Psoas muscle (tissue), 8 donors: ENCODE measurements around the gene SLC39A1. TPM values are rescaled to one million over a fixed set of nuclear protein-coding genes. Genes with fewer than 3 reads are reported as not detected.
"Not testable (repeated sequence)": the region's sequence is repeated elsewhere in the genome, so short reads cannot be mapped to it uniquely, and the experiment has no call there.

Experiments used
- ATAC-seq, 4 donors: fragments of 200-7000 bp; cut with Tn5 transposase; one replicate each; pipeline ENCODE4 v1.9.1; 2020; ENCODE audit warnings: moderate library complexity in 3 of 4, mild to moderate bottlenecking in 2 of 4
- DNase-seq, 2 donors: peaks; one replicate each; pipeline ENCODE4 v3.0.0-alpha.2; 2020
- H3K27ac ChIP-seq: fragments of 200-600 bp; one replicate; pipeline ENCODE4 v1.8.0; 2022
- H3K27me3 ChIP-seq, 3 donors: fragments of 200-600 bp in 1 of 3; one replicate each; pipeline versions ENCODE4 v1.6.1 to v1.8.0; 2013 to 2022; ENCODE audit warnings: low read length in 2 of 3, mild to moderate bottlenecking in 2 of 3, moderate library complexity in 1 of 3; ENCODE audit not compliant: insufficient read depth in 3 of 3
- H3K36me3 ChIP-seq, 2 donors: fragments of 200-600 bp in 1 of 2; one replicate each; pipeline versions ENCODE4 v1.6.1 to v1.8.0; 2013 to 2022; ENCODE audit warnings: low read depth in 1 of 2, mild to moderate bottlenecking in 1 of 2, moderate library complexity in 1 of 2; ENCODE audit not compliant: insufficient read depth in 1 of 2
- H3K4me1 ChIP-seq: fragments of 200-600 bp; one replicate; pipeline ENCODE4 v1.8.0; 2022
- H3K4me3 ChIP-seq: fragments of 200-600 bp; one replicate; pipeline ENCODE4 v1.8.0; 2022; ENCODE audit warnings: mild to moderate bottlenecking
- H3K9me3 ChIP-seq: fragments of 200-600 bp; one replicate; pipeline ENCODE4 v1.8.0; 2022
- WGBS, 3 donors: extraction: QIAGEN DNeasy Blood & Tissue Kit; methylation state at CpG; one replicate each; pipeline versions ENCODE4 v1.1.6 to v1.1.7; 2013; 5-methylcytosine and 5-hydroxymethylcytosine counted together
- intact Hi-C, 2 donors: fragments of 100-400 bp; cut with DNase I; formaldehyde crosslinking; loops; one replicate each; pipeline versions ENCODE4 v1.11.0 to v1.14.2; 2022
- polyA plus RNA-seq, 3 donors: library from polyadenylated mRNA; stranded (reverse); fragments of 200-250 nt; gene quantifications; one replicate each; pipeline ENCODE4 v1.2.3, GENCODE V29; 2013
- total RNA-seq, 4 donors: library from RNA; stranded (reverse); fragmentation: NEBNext Ultra II Directional in 2 of 4; extraction: Animal tissue kit (Norgen Biotek cat#: 25700) in 2 of 4; gene quantifications; one replicate each; pipeline versions ENCODE4 v1.2.1 to v1.2.4, GENCODE V29; 2021 to 2023
- TF ChIP-seq, protein P1 (sequence below): fragments of 200-600 bp; IDR thresholded peaks from one replicate; pipeline ENCODE4 v1.8.0; 2022; ENCODE audit warnings: antibody characterized with exemption
- donor health status: healthy with polysubstance abuse.
- donor health status: DM: no; HTN: no; CAD: no; lungs with moderate emphysema.
- donor health status: Bipolar disorder and iron deficiency.
- donor health status: healthy.
- donor health status: DM: yes; HTN: yes; CAD: no.
- donor health status: DM: no; HTN: no; CAD: no.
- donor health status: DM: no; HTN: no; CAD: no.
- donor health status: DM: yes; HTN: yes; CAD: no.

The SLC39A1 gene
- total and polyA plus RNA-seq, 7 donors = 21.9 to 85.3 (median 46.7) TPM

DNA sequence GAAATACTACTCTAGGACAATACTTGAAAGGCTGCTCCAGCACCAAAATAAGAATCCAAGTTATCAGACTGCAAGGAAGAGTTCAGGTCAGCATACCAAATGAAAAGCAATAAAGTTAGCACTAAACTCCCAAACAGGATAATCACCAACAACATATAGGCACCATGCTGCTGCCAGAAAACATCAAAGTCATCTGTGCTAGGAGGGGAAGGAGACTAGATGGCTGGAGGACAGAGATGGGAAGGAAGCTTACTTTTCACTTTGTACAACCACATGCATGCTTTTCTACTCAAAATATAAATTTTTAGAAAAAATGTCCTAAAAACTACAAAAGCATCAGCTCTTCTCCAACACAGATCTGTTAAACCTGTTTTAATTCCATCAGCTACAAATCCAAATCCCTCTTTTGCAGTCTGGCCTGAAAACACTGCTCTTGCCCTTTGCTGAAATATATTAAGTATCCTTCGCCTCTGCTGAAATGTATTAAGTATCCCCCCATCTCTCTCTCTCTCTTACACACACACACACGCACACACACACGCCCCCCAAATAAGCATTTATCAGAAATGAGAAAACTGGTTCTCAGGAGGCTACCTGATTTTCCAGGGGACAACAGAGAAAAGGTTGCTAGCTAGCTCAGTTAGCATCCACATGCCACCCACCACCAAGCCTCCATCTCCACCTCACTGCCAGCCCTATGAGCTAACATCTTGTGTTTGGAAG, 42.1 kb downstream of the SLC39A1 start:
- TF ChIP-seq, protein P1, sequence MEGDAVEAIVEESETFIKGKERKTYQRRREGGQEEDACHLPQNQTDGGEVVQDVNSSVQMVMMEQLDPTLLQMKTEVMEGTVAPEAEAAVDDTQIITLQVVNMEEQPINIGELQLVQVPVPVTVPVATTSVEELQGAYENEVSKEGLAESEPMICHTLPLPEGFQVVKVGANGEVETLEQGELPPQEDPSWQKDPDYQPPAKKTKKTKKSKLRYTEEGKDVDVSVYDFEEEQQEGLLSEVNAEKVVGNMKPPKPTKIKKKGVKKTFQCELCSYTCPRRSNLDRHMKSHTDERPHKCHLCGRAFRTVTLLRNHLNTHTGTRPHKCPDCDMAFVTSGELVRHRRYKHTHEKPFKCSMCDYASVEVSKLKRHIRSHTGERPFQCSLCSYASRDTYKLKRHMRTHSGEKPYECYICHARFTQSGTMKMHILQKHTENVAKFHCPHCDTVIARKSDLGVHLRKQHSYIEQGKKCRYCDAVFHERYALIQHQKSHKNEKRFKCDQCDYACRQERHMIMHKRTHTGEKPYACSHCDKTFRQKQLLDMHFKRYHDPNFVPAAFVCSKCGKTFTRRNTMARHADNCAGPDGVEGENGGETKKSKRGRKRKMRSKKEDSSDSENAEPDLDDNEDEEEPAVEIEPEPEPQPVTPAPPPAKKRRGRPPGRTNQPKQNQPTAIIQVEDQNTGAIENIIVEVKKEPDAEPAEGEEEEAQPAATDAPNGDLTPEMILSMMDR = no peak
- Histone ChIP-seq H3K4me3 (peak overlapping the region; percentile 72), H3K9me3 (no peaks in the 10 kb centered on the region), H3K4me1 (peaks cover 38% of the 10 kb centered on the region), H3K36me3 (peaks cover 0 to 2% of the 10 kb centered on the region in 2 donors), H3K27ac (peak overlapping the region; percentile 92), H3K27me3 (no peaks in the 10 kb centered on the region)
- 22 to 34% (median 23%) methylated on average over 3 of the region's 3 CpGs for WGBS, 3 donors
- DNase-seq (no peak), ATAC-seq (no peak)
- intact Hi-C loops = loop anchor here (1.0 to 5.0 kb wide), 4 partner anchors 39 to 124 kb away; no protein-coding TSS in a partner anchor

DNA sequence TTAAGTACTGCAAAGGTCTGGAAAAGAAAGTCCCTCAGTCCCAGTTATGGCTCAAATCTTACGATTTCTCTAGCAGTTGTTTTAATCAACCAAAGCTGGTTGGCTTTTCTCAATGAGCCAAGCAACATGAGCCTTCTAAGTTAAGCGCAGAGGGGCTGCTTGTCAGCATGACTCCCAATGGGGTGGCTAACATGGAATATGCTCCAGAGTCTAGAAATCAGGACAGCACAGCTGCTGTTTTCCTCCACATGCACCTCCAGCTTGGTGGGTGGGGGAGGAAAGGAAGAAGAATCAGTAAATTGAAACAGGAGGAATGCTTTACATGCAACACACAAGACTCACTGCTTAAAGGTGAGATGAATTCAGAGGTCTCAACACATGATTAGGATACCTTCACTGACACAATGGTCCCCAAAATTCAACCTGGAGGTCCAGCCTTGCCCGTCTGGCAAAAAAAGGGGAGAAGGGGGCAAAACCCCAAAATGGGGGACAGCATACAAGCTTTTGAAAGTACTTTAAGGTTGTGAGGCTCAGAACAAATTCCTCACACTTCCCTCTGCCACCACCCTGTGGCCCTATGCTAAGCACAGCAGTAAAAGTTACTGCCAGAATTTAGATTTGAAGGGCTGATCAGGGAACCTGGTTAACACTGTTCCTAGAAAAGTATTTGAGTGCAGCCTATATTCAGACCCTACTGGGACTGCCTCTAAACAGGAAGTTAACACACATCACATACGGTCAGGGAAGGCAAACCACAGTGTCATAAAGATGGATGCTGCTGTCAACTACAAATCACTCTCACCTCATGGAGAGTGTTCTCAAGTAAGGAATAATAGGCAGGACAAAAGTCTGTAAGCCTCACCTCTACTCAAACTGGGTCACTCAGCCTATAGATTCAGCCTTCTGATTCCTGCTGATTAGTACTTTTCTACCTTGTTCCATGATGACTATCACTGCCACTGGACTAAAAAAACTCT, 43.2 kb downstream of the SLC39A1 start:
- no peaks in the 10 kb centered on the region for H3K9me3 ChIP-seq
- ATAC-seq (no peak), DNase-seq (no peak)
- TF ChIP-seq, protein P1 = peak; percentile 18
- H3K27me3 ChIP-seq = no peaks in the 10 kb centered on the region
- peak overlapping the region; percentile 72 for H3K4me3 ChIP-seq
- intact Hi-C loops = loop anchor here (5.0 kb wide), 3 partner anchors 38 to 123 kb away; no protein-coding TSS in a partner anchor
- peaks cover 0 to 13% of the 10 kb centered on the region in 2 donors for H3K36me3 ChIP-seq
- peak overlapping the region; percentile 48 for H3K27ac ChIP-seq
- WGBS, 3 donors = 21 to 43% (median 22%) methylated on average over 4 of the region's 4 CpGs
- H3K4me1 ChIP-seq = peaks cover 40% of the 10 kb centered on the region

DNA sequence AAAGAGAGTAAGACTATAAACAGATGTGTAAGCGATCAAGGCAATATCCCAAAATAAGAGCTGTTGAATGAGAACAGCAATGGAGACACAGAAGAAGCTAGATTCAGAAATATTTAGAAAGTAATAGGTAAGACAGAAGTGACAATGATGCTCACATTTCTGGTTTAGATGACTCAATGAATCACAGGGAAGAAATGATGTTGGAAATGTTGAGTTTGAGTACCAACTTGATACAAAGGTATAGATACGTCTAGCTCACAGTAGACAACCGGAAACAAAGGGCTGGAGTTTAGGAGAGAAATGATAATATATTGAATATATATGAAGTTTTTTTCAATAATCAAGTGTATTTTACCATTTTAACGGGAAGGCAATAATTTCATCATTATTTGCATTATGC, 47.0 kb downstream of the SLC39A1 start:
- intact Hi-C loops = no loop called here

DNA sequence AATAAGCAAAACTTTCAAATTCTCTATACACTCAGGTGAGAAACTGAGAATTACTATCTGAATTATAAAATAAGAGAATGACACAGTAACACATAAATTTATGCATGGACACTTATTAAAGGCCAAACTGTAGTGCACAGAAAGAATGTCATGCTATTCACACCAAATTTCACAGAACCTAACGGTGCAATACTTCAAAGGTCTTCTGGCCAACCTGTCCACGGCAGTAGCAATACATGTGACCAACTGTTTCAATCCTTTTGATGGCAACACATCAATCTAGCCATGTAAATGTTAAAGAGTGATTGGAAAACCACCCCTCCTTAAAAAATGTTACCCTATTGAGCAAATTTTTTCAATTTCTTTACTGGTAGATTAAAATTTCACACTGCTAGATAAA, 51.0 kb downstream of the SLC39A1 start:
- H3K4me1 ChIP-seq = peaks cover 10% of the 10 kb centered on the region
- DNase-seq = no peak
- no peak overlapping the region for H3K27ac ChIP-seq
- intact Hi-C loops = no loop called here
- H3K4me3 ChIP-seq = no peak overlapping the region
- TF ChIP-seq, protein P1 = no peak
- ATAC-seq = no peak
- WGBS, 3 donors = 45 to 72% (median 47%) methylated on average over 2 of the region's 2 CpGs
- no peaks in the 10 kb centered on the region for H3K9me3 ChIP-seq
- H3K27me3 ChIP-seq = no peaks in the 10 kb centered on the region
- H3K36me3 ChIP-seq = peaks cover 0 to 25% of the 10 kb centered on the region in 2 donors

More for the DNA sequence above, 47.0 kb downstream of the SLC39A1 start:
- WGBS, 3 donors = 78 to 86% (median 86%) methylated on average over 4 of the region's 4 CpGs
- Histone ChIP-seq H3K27me3 (no peaks in the 10 kb centered on the region), H3K4me1 (peaks cover 41% of the 10 kb centered on the region), H3K36me3 (peaks cover 0 to 14% of the 10 kb centered on the region in 2 donors), H3K27ac (no peak overlapping the region), H3K9me3 (no peaks in the 10 kb centered on the region), H3K4me3 (no peak overlapping the region)
- ATAC-seq (no peak), DNase-seq (no peak)
- TF ChIP-seq, protein P1 = no peak

DNA sequence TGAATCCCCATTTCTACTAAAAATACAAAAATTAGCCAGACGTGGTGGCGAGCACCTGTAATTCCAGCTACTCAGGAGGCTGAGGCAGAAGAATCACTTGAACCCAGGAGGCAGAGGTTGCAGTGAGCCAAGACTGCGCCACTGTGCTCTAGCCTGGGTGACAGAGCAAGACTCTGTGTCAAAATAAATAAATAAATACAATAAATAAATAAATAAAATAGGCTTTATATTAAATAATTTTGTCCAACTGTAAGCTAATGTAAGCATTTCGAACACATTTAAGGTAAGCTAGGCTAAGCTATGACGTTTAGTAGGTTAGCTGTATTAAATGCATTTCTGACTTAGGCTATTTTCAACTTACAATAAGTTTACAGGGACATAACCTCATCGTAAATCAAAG, 52.8 kb downstream of the SLC39A1 start:
- DNase-seq, H3K4me3 ChIP-seq, H3K27ac ChIP-seq, H3K9me3 ChIP-seq, ATAC-seq, H3K4me1 ChIP-seq, intact Hi-C loops, H3K27me3 ChIP-seq: not testable (repeated sequence)
- H3K36me3 ChIP-seq = peaks cover 0 to 24% of the 10 kb centered on the region in 2 donors
- 84 to 89% (median 85%) methylated on average over 6 of the region's 6 CpGs for WGBS, 3 donors
